HG02763 (cell line): ENCODE results near the gene NRM.
"Not testable (repeated sequence)": the region's sequence is repeated elsewhere in the genome, so short reads cannot be mapped to it uniquely, and the experiment has no call there.

Experiments
- ATAC-seq: cut with Tn5 transposase; IDR thresholded peaks from one replicate; pipeline ENCODE4 v1.9.1; 2021; ENCODE audit warnings: mild to moderate bottlenecking, moderate library complexity; ENCODE audit not compliant: unreplicated experiment

Gene NRM

GRCh38 chr6:30672445-30673253 lies 18.1 kb downstream of the NRM start, which contains the start of gene DHX16:
Gene DHX16, minus strand, starts transcription at chr6:30673006. Its CDS starts 165 bp downstream, at chr6:30672841.
- ATAC-seq, result peak; percentile 74

DNA sequence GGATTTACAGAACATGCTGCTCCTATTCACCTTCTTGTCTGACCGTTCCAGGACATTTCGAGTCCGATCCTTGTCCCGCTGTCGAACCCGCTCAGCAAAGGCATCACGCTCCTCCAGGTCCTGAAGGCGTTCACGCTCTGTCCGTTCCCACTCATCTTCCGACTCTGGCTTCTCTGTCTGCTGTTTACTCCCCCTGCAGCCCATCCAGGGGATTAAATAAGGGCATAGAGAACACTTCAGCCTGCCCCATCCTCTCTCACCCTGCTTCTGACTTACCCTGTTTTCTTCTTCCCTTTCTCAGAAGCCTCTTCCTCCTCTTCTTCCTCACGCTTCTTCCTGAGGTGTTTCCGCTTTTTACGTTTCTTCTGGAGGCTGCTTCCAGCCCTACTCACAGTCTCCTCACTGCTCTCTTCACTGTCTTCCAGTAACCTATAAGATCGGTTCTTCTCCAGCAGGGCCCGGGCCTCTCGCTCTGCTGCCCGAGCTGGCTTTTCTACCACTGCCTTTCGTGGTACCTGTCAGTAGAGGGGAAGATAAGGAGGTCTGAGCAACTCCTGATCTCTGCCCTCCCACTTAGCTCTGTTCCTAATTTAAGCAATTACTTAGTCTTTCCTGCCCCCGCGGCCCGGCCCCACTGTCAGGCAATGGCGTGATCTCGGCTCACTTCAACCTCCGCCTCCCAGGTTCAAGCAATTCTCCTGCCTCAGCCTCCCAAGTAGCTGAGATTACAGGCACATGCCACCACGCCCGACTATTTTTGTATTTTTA lies 19.8 kb downstream of the NRM start:
- ATAC-seq, result no peak

GRCh38 chr6:30666300-30666699 lies 24.5 kb downstream of the NRM start:
- ATAC-seq, result not testable (repeated sequence)

DNA sequence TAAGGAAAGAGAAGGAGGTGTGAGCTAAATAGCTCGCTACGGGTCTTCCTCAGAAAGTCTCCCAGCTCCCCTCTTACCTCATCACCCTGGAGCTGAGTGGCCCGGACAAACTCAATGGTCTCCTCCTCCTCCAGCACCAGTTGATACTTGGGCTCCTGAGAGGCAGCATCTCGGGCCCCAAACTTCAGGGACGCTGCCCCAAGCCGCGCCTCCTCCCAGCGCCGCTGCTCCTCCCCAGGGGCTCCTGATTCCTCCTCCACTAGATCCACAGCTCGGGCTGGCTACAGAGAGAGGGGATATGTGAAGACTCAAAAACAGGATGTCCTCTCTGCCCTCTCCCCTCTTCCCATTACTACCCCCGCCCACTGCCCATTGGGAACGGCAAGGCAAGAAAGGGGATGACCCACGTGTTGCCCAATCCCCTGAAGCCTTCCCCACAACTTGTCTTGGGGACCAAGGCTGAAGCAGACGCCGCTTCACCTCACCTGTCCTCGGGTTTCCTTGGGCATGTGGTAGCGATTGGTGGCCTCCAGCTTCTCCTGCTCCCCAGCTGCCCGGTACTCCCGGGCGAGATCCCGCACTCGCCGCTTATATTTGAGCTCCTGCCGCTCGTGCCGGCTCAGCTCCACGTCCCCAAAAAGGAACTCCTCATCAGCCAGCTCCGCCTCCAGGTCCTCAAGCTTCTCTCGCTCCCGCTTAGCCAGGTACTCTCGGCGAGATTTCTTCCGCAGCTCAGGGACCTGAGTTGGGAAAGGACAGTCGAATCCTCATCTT lies 25.6 kb downstream of the NRM start:
- no peak for ATAC-seq

- ATAC-seq, result not testable (repeated sequence)
Measured at GRCh38 chr6:30657922-30658321, 32.9 kb downstream of the NRM start.

GRCh38 chr6:30657454-30657853 lies 33.3 kb downstream of the NRM start:
- no peak for ATAC-seq

DNA sequence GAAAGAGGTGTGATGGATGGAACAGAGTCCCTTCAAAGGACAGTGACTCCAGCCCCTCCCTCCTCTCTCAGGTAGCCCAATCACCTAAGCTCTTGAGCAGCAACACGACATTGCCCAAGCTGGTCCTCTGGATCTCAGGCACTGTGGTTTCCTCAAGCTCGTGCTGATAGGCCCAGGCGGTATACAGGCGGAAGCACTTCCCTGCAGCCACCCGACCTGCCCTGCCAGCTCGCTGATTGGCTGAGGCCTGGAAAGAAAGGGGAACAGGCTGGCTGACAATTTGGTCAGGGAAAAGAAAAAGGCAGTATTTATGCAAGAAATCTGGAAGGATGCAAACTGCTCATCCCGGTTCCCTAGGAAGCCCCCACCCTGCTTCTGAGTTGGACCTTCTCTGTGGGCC lies 34.3 kb downstream of the NRM start:
- no peak for ATAC-seq

DNA sequence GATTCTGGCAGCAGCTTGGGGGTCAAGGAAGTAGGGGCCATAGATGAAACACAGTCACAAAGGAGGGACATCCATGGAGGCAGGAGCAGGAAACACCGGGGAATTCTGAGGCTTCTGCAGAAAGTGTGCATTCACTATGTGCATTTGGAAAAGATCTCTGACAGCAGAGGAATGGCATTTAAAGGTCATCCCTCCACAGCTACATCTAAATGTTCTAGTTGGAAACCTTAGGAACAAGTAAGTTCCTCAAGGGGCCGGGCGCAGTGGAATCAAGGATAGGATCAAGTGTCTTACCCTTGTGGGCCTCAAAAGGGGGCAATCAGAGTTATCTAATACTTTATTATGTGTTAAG lies 35.1 kb downstream of the NRM start:
- ATAC-seq, result no peak

GRCh38 chr6:30654798-30655742 lies 35.7 kb downstream of the NRM start:
- no peak for ATAC-seq

- no peak for ATAC-seq
Measured at GRCh38 chr6:30651143-30651542, 39.6 kb downstream of the NRM start.

GRCh38 chr6:30647242-30648116 lies 43.3 kb downstream of the NRM start:
- ATAC-seq, result peak; percentile 67

DNA sequence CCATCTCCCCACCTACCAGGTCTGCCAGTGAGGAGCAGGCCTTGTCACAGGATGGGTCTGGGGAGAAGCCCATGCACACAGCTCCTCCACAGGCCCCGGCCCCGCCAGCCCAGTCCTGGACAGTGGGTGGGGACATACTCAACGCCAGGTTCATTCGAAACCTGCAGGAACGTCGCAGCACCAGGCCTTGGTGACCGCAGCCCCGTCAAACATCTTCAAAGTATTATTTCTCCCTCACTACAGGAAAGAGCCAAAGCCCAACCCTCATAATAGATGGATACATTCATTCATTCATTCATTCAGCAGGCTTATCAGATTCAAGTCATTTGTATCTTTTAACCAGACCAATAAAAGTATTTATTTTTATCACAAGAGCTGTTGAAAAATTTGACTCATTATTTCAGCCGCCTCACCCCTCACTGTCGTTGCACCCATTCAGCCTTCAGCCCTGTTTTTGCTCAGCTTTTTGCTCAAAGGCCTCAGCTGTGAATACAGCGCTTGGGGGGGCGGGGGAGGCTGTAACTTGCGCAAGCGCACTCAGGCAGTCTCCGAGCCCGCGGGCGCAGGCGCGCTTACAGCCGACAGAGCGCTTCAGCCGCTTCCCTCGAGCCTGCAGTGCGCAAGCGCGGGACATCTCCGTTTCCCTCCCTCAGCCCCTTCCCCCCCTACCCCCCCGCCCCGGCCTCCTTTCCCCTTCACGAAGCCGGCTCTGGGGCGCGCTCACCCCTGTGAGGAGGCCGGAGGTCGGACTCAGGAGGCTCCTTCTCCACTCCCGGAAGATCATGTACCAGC lies 44.1 kb downstream of the NRM start, which contains the start of gene C6orf136:
TSS of gene C6orf136 (plus strand) at position 684 of the 792 bp plus-strand sequence. CDS start at position 783, 99 bp downstream.
- ATAC-seq, result peak; percentile 49

- no peak for ATAC-seq
Measured at GRCh38 chr6:30645989-30646388, 44.8 kb downstream of the NRM start.

DNA sequence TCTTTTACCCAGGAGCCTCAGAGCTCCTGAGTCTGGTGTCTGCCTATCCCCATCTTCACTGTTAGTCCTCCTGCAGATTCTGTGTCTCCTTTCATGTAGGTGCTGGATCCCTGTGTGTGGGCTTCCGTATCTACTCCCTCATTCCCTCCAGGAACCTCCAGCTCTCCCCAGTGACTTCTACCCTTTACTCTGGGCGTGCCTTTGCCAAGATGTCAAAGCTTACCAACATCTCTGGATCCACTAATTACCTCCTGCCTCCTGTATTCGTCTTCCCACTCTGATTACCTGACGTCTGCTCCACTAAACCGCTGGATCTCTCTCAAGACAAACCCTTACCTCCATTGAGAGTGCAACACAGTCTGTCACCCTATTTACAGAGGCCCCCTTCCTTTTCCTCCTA lies 46.0 kb downstream of the NRM start:
- no peak for ATAC-seq

- ATAC-seq, result no peak
Measured at GRCh38 chr6:30643656-30644055, 47.1 kb downstream of the NRM start.

GRCh38 chr6:30641048-30641447 lies 49.7 kb downstream of the NRM start:
- no peak for ATAC-seq

DNA sequence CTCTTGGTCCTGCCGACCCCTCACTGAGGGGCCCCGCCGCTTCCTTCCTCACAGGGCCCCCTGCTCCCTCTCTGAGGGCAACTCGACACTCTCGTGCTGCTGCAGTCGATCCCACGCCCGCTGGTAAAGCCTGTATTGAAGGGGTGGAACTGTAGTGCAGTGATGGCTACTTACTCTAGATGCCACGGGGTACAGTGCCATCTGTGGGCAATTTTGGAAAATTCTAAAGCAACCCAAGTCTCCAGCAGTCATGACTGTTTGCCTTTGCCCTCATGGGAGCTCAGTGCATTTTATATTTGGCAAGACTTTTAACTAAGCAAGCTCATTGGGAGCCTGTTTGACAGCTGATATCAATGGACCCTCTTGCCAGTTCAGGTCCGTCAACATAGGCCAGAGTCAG lies 50.3 kb downstream of the NRM start:
- ATAC-seq, result no peak
